HG03196 (cell line): ENCODE measurements around the gene AFG1L.
A peak's percentile ranks its signal among the peaks of the same experiment; 100 is the strongest.
"Not testable (repeated sequence)": the region's sequence is repeated elsewhere in the genome, so short reads cannot be mapped to it uniquely, and the experiment has no call there.

Experiments
- ATAC-seq: cut with Tn5 transposase; IDR thresholded peaks from one replicate; pipeline ENCODE4 v1.9.1; 2021; ENCODE audit not compliant: unreplicated experiment

AFG1L gene

GRCh38 chr6:108348655-108349349 lies 53.9 kb downstream of the AFG1L start:
- ATAC-seq = peak; percentile 88

GRCh38 chr6:108350528-108350927 lies 55.7 kb downstream of the AFG1L start:
- ATAC-seq = peak; percentile 66

GRCh38 chr6:108353853-108354252 lies 59.0 kb downstream of the AFG1L start:
- no peak for ATAC-seq

- ATAC-seq = no peak
These were observed 60.3 kb downstream of the AFG1L start for GRCh38 chr6:108355120-108355519.

- no peak for ATAC-seq
These were observed 61.0 kb downstream of the AFG1L start for GRCh38 chr6:108355890-108356289.

GRCh38 chr6:108359901-108360882 lies 65.3 kb downstream of the AFG1L start:
- no peak for ATAC-seq

GRCh38 chr6:108360919-108361311 lies 66.1 kb downstream of the AFG1L start:
- no peak for ATAC-seq

GRCh38 chr6:108361312-108361932 lies 66.6 kb downstream of the AFG1L start:
- ATAC-seq = no peak

- ATAC-seq = no peak
These were observed 67.6 kb downstream of the AFG1L start for GRCh38 chr6:108362455-108362854.

GRCh38 chr6:108363113-108363512 lies 68.3 kb downstream of the AFG1L start:
- ATAC-seq = no peak

GRCh38 chr6:108363889-108364313 lies 69.0 kb downstream of the AFG1L start:
- ATAC-seq = no peak

GRCh38 chr6:108364470-108364869 lies 69.6 kb downstream of the AFG1L start:
- no peak for ATAC-seq

GRCh38 chr6:108365478-108365877 lies 70.6 kb downstream of the AFG1L start:
- ATAC-seq = no peak

GRCh38 chr6:108366236-108366635 lies 71.4 kb downstream of the AFG1L start:
- ATAC-seq = no peak

GRCh38 chr6:108368431-108369030 lies 73.7 kb downstream of the AFG1L start:
- ATAC-seq = no peak

GRCh38 chr6:108380876-108381275 lies 86.0 kb downstream of the AFG1L start:
- ATAC-seq = no peak

GRCh38 chr6:108383981-108384380 lies 89.1 kb downstream of the AFG1L start:
- ATAC-seq = no peak

- ATAC-seq = not testable (repeated sequence)
These were observed 94.3 kb downstream of the AFG1L start for GRCh38 chr6:108389190-108389589.

GRCh38 chr6:108395297-108395696 lies 100.4 kb downstream of the AFG1L start:
- no peak for ATAC-seq

GRCh38 chr6:108403236-108403635 lies 108.4 kb downstream of the AFG1L start:
- ATAC-seq = no peak

- no peak for ATAC-seq
These were observed 112.1 kb downstream of the AFG1L start for GRCh38 chr6:108406943-108407342.
